HG02943 (cell line): Measurements from ENCODE around the gene ZNRF4.
"Not testable (repeated sequence)": the region's sequence is repeated elsewhere in the genome, so short reads cannot be mapped to it uniquely, and the experiment has no call there.

ENCODE experiments used
- ATAC-seq: cut with Tn5 transposase; IDR thresholded peaks from one replicate; pipeline ENCODE4 v1.9.1; 2021; ENCODE audit warnings: mild to moderate bottlenecking, low read depth, moderate library complexity; ENCODE audit not compliant: unreplicated experiment

Gene ZNRF4, protein sequence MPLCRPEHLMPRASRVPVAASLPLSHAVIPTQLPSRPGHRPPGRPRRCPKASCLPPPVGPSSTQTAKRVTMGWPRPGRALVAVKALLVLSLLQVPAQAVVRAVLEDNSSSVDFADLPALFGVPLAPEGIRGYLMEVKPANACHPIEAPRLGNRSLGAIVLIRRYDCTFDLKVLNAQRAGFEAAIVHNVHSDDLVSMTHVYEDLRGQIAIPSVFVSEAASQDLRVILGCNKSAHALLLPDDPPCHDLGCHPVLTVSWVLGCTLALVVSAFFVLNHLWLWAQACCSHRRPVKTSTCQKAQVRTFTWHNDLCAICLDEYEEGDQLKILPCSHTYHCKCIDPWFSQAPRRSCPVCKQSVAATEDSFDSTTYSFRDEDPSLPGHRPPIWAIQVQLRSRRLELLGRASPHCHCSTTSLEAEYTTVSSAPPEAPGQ

DNA sequence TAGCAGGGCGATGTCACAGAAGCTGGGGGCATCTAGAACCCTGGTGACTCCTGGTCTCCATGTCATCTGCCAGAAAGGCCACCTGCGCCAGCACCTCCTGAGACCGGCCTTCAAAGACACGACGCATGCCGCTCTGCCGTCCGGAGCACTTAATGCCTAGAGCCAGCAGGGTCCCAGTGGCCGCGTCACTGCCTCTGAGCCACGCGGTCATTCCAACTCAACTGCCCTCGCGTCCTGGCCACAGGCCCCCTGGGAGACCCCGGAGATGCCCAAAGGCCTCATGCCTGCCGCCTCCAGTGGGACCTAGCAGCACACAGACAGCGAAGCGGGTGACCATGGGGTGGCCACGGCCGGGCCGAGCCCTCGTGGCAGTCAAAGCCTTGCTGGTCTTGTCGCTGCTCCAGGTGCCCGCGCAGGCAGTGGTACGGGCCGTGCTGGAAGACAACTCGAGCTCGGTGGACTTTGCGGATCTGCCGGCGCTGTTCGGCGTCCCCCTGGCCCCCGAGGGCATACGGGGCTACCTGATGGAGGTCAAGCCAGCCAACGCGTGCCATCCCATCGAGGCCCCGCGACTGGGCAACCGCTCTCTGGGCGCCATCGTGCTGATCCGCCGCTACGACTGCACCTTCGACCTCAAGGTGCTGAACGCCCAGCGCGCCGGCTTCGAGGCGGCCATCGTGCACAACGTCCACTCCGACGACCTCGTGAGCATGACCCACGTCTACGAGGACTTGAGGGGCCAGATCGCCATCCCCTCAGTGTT is at the start of gene ZNRF4:
Gene ZNRF4, plus strand, starts transcription at position 51 of the 763 bp plus-strand sequence. Its CDS starts 75 bp downstream, at position 126.
- ATAC-seq: no peak

DNA sequence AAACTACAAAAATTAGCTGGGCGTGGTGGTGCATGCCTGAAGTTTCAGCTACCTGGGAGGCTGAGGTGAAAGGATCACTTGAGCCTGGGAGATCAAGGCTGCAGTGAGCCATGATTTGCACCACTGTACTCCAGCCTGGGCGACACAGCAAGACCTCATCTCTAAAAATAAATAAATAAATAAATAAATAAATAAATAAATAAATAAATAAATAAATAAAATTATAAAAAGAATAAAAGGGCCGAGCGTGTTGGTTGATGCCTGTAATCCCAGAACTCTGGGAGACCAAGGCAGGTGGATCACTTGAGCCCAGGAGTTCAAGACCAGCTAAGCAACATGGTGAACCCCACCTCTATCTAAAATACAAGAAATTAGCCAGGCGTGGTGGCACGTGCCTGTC is 49.0 kb upstream of the ZNRF4 start:
- ATAC-seq: not testable (repeated sequence)

DNA sequence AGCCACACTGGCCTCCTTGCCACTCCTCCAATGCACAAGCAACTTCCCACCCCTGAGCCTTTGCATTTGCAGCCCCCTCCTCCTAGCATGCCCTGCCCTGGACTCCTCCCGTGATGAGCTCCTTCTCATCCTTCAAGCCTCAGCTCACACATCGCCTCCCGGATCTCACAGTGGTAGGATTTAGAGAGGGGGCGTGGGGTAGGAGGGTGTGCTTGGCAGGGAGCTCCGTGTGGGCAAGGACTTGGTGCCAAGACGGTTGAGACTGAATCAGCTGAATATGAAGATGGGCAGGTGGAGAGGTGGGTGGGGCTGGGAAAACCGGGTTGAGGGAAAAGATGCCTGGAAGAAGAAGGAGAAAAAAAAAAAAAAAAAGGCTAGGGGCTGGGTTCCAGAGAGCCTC is 48.4 kb upstream of the ZNRF4 start:
- no peak for ATAC-seq

DNA sequence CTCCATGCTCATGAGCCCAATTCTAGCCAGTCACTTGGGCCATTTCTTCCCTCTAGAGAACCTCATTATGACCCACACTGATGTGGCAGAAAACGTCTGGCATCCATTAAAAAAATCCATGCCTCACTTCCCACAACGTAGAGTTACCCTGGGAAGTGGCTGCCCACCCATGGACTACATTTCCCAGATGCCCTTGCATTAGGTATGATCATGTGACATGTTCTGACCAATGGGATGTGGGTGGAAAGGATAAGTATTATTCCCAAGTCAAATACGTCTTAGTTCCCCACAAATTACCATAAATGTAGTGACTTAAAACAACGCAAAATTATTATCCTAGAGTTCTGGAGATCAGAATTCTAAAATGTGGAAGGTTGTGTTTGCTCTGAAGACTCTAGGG is 47.9 kb upstream of the ZNRF4 start:
- ATAC-seq: no peak

DNA sequence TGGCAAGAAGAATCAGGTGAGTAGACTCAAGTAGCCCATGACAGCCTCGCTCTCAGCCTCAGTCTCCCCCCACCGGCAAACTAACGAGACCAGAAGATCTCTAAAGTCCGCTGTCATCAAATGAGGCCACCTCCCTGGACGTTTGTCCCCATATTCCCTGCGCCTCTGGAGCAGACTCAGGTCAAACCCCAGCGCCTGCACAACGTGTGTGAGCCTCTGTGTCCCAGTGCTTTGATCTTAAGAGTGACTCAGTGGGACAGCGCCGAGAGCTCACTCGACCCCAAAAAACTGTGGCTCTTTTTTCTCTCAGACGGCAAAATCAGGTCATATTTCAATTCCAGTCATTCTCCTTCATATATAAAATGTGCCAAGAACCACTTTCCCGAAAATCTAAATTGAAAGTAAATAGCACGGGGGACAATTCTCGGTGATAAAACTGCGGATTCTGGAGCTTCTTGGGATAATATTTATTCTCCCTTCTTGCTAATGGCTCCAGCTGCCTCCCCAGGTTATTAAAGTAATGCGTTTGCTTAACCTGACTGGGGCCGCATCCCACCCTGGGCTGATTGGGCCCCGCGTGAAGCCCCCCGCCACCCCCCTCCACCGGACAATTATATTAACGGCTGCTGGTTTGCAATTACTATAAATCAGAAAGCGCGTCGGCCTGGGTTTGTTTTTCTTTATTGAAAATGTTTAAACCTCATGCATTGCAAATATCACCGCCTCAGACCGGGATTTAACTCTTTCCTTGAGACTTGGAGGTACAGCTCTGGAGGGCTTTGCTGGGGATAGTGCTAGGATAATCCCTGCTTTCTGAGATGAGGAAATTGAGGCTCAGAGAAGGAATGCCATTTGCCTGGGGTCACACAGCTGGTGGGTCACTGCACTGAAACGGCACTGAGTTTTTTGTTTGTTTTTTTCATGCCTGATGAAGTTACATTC is 37.5 kb upstream of the ZNRF4 start:
- no peak for ATAC-seq

DNA sequence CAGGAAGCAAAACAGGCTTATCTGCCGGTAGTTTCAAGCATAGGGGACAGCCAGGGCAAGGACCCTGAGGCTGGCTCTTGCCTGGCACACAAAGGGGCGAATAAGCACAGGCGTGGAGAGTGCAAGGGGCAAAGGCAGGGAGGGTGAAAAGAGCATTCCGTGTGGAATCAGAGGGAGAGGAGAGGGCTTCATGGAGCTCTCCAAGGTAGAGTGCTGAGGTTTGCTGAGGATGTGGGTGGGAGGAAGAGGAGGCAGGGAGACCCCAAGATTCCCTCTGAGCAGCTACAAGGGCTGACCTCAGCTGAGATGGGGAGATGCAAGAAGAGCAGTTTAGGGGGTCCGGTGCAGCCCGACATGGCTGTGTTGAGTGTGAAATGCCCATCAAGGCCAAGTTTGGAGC is 36.5 kb upstream of the ZNRF4 start:
- no peak for ATAC-seq

DNA sequence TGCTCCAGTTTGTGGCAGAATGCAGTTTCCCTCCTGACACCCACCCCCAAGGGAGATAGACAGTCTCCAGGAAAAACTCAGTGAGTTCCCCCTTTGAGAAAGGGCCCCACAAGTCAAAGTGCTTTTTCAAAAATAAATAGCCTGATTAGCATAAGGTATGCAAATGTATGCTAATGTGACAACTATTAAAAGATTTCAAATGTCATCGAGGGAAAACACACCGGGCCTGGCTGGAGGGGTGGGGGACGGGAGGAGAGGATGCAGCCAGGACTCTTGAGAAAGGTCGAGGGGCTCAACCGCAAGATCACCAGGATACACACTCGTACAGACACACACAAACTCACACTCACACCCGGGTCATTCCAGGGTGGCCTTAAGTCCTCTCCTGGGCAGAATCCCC is 34.3 kb upstream of the ZNRF4 start:
- no peak for ATAC-seq

DNA sequence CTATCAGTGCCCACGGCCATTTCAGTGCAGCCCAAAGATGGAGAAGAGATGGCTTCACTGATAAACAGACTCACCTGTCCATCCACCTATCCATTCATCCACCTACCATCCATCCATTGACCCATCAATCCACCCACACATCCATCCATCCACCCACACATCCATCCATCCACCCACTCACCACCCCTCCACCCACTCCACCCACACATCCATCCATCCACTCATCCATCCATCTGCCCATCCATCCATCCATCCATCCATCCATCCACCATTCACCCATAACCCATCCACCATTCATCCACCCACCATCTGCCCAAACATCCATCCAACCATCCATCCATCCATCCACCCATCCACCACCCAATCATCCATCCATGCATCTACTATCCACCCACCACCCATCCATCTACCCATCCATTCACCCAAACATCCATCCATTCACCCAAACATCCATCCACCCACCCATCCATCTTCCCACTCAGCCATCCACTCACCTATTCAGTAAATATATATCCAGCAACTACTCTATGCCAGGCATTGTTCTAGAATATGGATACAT is 31.6 kb upstream of the ZNRF4 start:
- no peak for ATAC-seq

DNA sequence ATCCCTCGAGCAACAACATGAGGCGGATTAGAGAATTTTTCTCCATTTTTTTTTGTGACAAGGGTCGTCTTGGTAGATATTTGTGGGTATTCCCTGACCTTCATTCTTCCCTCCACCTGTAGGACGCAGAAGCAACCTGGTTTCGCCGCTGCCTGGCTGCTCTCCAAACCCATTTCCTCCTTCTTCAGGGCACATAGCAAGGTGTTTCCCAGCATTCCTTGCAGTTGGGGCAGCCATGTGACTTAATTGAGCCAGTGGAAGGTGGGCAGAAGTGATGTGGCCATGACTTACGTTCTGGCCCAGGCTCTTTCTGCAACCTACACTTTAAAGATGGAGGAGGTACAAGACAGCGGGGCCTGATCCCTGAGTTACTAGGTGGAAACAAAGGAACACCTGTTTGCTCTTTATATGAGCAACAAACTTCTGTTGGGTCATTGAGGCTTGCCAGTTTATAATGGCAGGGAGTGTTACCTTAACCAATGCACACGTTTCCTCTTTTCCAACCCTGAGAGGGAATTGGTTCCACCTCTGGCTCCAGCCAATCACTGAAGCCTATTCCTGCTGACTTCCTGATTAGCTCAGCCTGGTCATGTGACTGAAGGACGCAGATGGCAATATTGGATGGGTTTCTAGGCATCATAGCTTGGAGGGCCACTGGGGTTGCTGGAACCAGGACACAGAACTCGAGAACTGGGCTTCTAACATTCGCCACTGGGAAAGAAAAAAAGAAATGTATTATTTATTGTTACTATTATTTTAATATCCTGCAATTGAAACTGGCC is 30.8 kb upstream of the ZNRF4 start:
- no peak for ATAC-seq

DNA sequence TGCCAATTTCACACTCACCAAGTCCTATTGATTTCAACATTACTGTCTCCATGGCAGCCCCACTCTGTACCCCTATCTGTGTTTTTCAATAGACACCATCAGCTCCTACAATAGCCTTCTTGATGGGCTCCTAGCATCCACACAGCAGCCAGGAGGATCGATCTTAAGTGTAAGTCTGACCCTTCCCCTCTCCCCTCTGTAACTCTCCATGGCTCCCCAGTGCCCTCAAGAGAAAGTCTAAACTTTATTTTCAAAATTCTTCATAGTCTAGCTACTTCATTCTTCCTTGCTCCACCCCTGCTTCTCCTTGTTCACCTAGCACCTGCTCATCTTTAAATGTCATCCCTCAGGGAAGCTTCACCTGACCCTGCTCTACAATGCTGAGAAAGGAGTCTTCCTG is 30.0 kb upstream of the ZNRF4 start:
- no peak for ATAC-seq

DNA sequence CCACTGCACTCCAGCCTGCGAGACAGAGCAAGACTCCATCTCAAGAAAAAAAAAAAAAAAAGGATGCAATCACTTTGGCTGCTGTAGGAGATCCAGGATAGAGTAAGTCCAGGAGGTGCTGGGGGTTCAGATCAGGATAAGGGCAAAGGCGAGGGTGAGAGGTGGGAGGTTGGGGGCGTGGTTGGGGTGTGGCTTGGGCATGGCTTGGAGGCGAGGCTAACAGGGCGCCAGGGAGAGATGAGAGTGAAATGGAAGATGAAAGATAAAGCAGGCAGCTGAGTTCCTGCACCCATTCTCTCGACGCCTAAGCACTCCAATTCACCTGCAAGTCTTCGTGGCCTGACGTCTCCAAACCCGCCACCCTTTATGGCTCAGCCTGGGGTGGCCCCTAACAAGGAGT is 25.0 kb upstream of the ZNRF4 start:
- no peak for ATAC-seq

DNA sequence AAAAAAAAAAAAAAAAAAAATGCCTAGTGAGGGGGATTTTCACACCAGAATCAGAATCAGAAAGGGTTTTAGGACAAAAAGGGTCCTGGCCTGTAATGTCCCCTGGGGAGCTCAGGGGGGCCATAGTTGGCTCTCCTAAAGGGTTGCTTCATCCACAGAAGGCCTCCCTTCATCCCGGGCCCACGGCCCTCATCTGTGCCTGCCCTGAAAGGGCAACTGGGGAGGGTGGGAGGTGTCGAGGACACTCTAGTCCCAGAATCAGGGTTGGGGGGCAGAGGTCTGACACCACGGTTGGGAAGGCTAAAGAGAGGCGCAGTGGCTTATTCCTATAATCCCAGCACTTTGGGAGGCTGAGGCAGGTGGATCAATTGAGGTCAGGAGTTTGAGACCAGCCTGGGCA is 22.5 kb upstream of the ZNRF4 start:
- ATAC-seq: no peak

DNA sequence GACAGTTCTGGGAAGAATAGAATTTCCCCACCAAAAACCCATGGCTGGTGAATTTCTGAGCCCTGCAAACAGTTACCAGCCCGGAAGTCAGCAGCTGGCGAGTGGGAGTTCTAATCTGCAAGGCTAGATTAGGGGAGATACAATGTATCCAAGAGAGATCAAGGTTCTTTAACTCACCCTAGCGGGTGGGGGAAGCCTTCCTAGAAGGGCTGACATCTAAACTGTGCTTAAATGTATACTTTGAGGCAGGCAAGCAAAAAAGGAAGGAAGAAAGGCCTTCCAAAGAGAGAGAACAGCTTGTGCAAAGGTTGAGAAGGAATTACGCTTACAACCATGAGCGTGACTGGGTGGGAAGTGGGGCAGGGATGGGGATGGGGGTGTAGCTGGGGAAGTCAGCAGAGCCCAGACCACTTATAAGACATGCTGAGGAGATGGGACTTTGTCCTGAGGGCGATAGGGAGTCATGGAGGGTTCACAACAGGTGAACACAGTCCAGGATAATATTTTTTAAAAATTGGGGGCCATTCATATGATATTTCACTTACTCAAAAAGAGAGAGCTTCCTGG is 20.8 kb upstream of the ZNRF4 start:
- ATAC-seq: no peak

DNA sequence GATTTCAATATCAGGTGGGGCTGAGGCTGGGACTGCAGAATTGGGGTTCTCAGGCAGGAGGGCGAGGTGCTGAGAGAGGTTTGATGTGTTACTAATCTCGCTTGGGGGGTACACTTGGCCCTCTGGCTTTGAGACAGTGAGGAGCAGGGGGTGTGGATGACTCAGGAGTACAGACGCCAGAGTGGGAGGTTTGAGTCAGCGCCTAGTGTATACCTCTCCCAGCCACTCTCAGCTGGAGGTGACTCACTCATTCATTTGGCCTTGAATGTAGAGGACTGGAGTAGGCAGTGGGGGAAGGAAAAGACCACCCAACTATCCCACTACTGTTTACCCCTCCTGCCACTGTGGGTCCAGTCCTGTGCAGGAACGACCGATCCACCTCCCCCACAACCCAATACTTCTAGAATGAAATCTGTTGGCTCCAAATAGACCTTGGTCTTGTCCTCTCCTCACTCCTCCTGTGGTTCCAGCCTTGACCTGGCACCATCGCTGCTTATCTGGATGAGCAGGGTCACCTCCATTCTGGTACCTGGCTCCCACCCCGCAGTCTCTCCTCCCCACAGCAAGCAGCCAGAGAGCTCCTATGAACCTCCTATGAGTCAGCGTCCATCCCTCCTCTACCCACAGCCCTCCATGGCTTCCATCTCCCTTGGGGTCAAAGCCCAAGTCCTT is 20.1 kb upstream of the ZNRF4 start:
- ATAC-seq: no peak

DNA sequence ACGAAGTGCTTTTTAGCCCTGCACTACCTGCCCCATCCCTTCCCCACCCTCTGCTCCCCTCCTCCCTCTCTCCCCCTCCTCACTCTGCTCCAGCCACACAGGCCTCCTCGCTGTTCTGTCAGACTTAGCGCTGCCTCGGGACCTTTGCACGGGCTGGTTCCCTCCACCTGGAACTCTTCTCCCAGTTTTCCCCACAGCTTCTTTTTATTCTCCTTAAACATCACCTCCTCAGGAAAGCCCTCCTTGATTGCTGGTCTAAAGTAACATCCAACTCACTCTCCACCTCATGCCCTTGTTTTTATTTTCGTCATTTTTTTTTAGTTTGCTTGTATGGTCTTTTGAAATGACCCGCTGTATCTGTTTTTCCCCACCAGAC is 19.6 kb upstream of the ZNRF4 start:
- ATAC-seq: no peak

DNA sequence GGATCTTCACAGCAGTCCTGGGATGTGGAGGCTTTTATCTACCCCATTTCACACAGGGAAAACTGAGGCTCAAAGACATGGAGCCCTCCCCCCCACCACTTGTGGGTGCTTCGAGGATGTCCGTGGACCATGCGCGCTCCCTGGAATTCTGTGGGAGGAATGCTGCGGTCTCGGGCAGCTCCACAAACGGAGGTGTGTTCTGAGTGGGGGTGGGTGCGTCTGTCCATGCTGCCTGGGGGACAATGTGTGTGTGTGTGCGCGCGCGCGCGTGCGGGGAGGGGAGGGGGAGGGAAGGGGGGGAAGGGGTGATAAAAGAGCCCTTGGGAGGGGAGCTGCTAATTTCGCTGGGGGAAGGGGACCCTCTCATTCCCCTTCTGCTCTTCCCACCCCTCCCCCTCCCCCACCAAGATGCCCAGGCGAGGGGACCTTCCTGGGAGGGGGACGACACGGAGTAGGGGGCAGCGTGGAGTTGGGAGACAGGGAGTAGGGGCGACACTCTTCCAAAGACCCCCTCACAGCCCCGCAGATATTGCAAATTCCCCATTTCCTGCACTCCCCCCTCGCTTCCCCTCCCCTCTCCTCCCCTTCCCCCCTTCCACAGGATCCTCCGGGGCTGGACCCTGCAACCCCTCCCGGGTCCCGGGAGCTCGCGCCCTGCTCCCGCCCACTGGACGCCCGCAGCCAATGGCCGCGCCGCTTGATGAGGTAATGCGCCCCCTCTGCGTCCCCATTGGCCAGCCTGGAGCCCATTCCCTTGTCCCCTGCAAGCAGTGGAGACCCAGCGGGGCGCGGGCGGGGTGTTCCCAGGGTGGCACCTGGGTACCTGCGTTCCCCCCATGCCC is 18.9 kb upstream of the ZNRF4 start:
- ATAC-seq: no peak

DNA sequence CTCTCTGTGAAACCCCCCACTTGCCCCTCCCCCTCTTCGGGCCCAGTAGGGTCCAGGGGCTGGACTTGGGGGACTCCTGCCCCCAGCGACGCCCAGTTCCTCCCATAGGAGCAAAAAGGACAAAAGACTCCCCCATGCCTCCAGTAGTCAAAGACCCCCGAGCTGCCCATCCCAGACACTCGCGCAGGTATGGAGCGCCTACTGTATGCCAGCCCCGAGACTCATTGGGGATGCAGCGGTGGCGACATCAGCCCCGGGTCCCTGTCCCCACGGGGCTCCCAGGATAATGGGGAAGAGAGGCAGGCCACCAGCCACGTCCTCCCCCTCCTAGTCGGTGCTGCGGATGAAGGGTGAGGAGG is 18.3 kb upstream of the ZNRF4 start:
- no peak for ATAC-seq

DNA sequence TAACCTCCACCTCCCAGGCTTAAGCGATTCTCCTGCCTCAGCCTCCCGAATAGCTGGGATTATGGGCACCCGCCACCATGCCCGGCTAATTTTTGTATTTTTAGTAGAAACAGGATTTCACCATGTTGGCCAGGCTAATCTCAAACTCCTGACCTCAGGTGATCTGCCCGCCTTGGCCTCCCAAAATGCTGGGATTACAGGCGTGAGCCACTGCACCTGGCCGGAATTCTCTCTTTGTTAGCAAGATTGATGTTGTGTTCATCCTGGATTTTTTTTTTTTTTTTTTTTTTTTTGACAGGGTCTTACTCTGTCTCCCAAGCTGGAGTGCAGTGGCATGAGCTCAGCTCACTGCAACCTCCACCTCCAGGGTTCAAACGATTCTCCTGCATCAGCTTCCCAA is 16.5 kb upstream of the ZNRF4 start:
- not testable (repeated sequence) for ATAC-seq
